SU-DHL-6 (cell line): ENCODE results near the gene KIF16B.

Experiments used
- H2AFZ ChIP-seq: fragments of 200-600 bp; sonication (generic); 2 replicates; pipeline ENCODE4 v1.6.1; 2014; ENCODE audit warnings: low read depth, mild to moderate bottlenecking, moderate library complexity, mixed read lengths, antibody characterized with exemption, low read length; ENCODE audit not compliant: severe bottlenecking
- H3F3A ChIP-seq: fragments of 200-600 bp; shearing (Covaris generic); 2 replicates; pipeline ENCODE4 v1.6.0; 2016; ENCODE audit warnings: antibody characterized with exemption, mild to moderate bottlenecking; ENCODE audit not compliant: insufficient read depth
- H3K27ac ChIP-seq: fragments of 200-600 bp; sonication (generic); 2 replicates; pipeline ENCODE4 v1.5.1; 2016; ENCODE audit warnings: low read depth, mild to moderate bottlenecking, low read length, moderate library complexity, mixed read lengths
- H3K27me3 ChIP-seq: fragments of 200-600 bp; sonication (generic), shearing (Covaris generic); 2 replicates; pipeline ENCODE4 v1.6.0; 2014; ENCODE audit warnings: mild to moderate bottlenecking, low read length
- H3K36me3 ChIP-seq: fragments of 200-600 bp; sonication (generic); 2 replicates; pipeline ENCODE4 v1.6.1; 2014; ENCODE audit warnings: mild to moderate bottlenecking, low read length, mixed read lengths
- H3K4me2 ChIP-seq: fragments of 300-600, 200-600 bp; shearing (Covaris generic), sonication (generic); 2 replicates; pipeline ENCODE4 v1.6.0; 2014; ENCODE audit warnings: low read length, low read depth, mild to moderate bottlenecking; ENCODE audit not compliant: poor library complexity, severe bottlenecking
- H3K4me3 ChIP-seq: fragments of 200-600 bp; sonication (generic); 2 replicates; pipeline ENCODE4 v1.5.1; 2014; ENCODE audit warnings: antibody characterized with exemption, low read length, mild to moderate bottlenecking, mixed read lengths; ENCODE audit not compliant: insufficient read depth, poor library complexity, severe bottlenecking
- H3K79me2 ChIP-seq: fragments of 200-600 bp; sonication (generic); 2 replicates; pipeline ENCODE4 v1.6.1; 2014; ENCODE audit warnings: mild to moderate bottlenecking, low read length, moderate library complexity; ENCODE audit not compliant: insufficient read depth
- H3K9ac ChIP-seq: fragments of 200-600 bp; sonication (generic); 2 replicates; pipeline ENCODE4 v1.7.0; 2014; ENCODE audit warnings: mild to moderate bottlenecking, low read length
- H3K9me2 ChIP-seq: fragments of 200-600 bp; sonication (generic); replicated peaks from 2 replicates; pipeline ENCODE4 v1.6.1; 2014; ENCODE audit warnings: low read length; ENCODE audit not compliant: insufficient read depth
- H3K9me3 ChIP-seq: fragments of 200-600 bp; sonication (generic); 2 replicates; pipeline ENCODE4 v1.6.1; 2014; ENCODE audit warnings: low read length, mixed read lengths; ENCODE audit not compliant: insufficient read depth
- H4K20me1 ChIP-seq: fragments of 200-600 bp; sonication (generic); 2 replicates; pipeline ENCODE4 v1.6.1; 2014; ENCODE audit warnings: low read depth, mild to moderate bottlenecking, antibody characterized with exemption, low read length, moderate library complexity, mixed read lengths
- CTCF ChIP-seq: fragments of 200-600 bp; sonication (generic); IDR thresholded peaks from one replicate; pipeline ENCODE4 v1.5.1; 2017; ENCODE audit warnings: antibody characterized with exemption, mild to moderate bottlenecking, low read length, moderate library complexity; ENCODE audit not compliant: insufficient read depth, poor library complexity, severe bottlenecking
- EZH2phosphoT487 ChIP-seq: fragments of 200-600 bp; sonication (generic), shearing (Covaris generic); conservative IDR thresholded peaks from 2 replicates; pipeline ENCODE4 v1.6.1; 2018; ENCODE audit warnings: mild to moderate bottlenecking, antibody characterized with exemption, low read length, moderate library complexity, mixed read lengths

The KIF16B gene

GRCh38 chr20:16575390-16576140, 2.3 kb upstream of the KIF16B start:
- Histone ChIP-seq H3K36me3 (no peaks in the 10 kb centered on the region), H3K27ac (peak overlapping the region; percentile 16; the same call in 1 of the 2 replicates), H3K4me2 (peak overlapping the region; percentile 65), H3K9me2 (no peaks in the 10 kb centered on the region; the same call in 1 of the 2 replicates), H3K9ac (peak overlapping the region; percentile 51), H2AFZ (peak overlapping the region; percentile 77), H3K9me3 (no peaks in the 10 kb centered on the region), H3F3A (no peaks in the 10 kb centered on the region; the same call in 1 of the 2 replicates), H3K79me2 (no peaks in the 10 kb centered on the region), H4K20me1 (no peaks in the 10 kb centered on the region), H3K27me3 (no peaks in the 10 kb centered on the region), H3K4me3 (peak overlapping the region; percentile 47)
- TF ChIP-seq EZH2phosphoT487 (no peak), CTCF (no peak)

- no peaks in the 10 kb centered on the region; the same call in 1 of the 2 replicates for H3F3A ChIP-seq
- no peaks in the 10 kb centered on the region for H3K9me3 ChIP-seq
- TF ChIP-seq CTCF, result no peak
- TF ChIP-seq EZH2phosphoT487, result no peak
- H3K79me2 ChIP-seq, result no peaks in the 10 kb centered on the region
- H3K9ac ChIP-seq, result peak overlapping the region; percentile 51
- H3K27me3 ChIP-seq, result no peaks in the 10 kb centered on the region
- H3K27ac ChIP-seq, result peak overlapping the region; percentile 16; the same call in 1 of the 2 replicates
- H3K36me3 ChIP-seq, result no peaks in the 10 kb centered on the region
- H3K4me3 ChIP-seq, result peak overlapping the region; percentile 47
- no peaks in the 10 kb centered on the region for H4K20me1 ChIP-seq
- H3K4me2 ChIP-seq, result peak overlapping the region; percentile 65
- peak overlapping the region; percentile 77 for H2AFZ ChIP-seq
- H3K9me2 ChIP-seq, result no peaks in the 10 kb centered on the region; the same call in 1 of the 2 replicates
These were observed 1.6 kb upstream of the KIF16B start for GRCh38 chr20:16574656-16575355.

- no peaks in the 10 kb centered on the region for H4K20me1 ChIP-seq
- H3K9ac ChIP-seq, result no peak overlapping the region
- H3K27me3 ChIP-seq, result no peaks in the 10 kb centered on the region
- H3K27ac ChIP-seq, result no peak overlapping the region
- no peaks in the 10 kb centered on the region for H3K9me3 ChIP-seq
- TF ChIP-seq CTCF, result no peak
- no peak for TF ChIP-seq EZH2phosphoT487
- no peaks in the 10 kb centered on the region for H3K79me2 ChIP-seq
- no peaks in the 10 kb centered on the region for H3K36me3 ChIP-seq
- H2AFZ ChIP-seq, result no peak overlapping the region
- no peaks in the 10 kb centered on the region for H3K9me2 ChIP-seq
- no peak overlapping the region for H3K4me2 ChIP-seq
- no peak overlapping the region for H3K4me3 ChIP-seq
- H3F3A ChIP-seq, result no peaks in the 10 kb centered on the region; the same call in 1 of the 2 replicates
These were observed 1.9 kb downstream of the KIF16B start for GRCh38 chr20:16571333-16571732.
